Neuronal stem cell (in vitro differentiated cells): ENCODE data around the gene PRDM4.
"Not testable (repeated sequence)": the region's sequence is repeated elsewhere in the genome, so short reads cannot be mapped to it uniquely, and the experiment has no call there.

Experiments
- DNase-seq: peaks from one replicate; pipeline ENCODE4 v3.0.0-alpha.2; 2013; ENCODE audit warnings: low spot score
- H2AFZ ChIP-seq: one replicate; pipeline ENCODE4 v1.6.1; 2013; ENCODE audit warnings: mild to moderate bottlenecking, low read length, inconsistent platforms
- H2AK5ac ChIP-seq: 2 replicates; pipeline ENCODE4 v1.6.1; 2013; ENCODE audit warnings: low read depth, mild to moderate bottlenecking, inconsistent platforms, low read length, moderate library complexity, mixed read lengths
- H2BK120ac ChIP-seq: 2 replicates; pipeline ENCODE4 v1.6.1; 2013; ENCODE audit warnings: low read depth, mild to moderate bottlenecking, inconsistent platforms, low read length, moderate library complexity, mixed read lengths
- H2BK12ac ChIP-seq: one replicate; pipeline ENCODE4 v1.6.1; 2013; ENCODE audit warnings: low read length, inconsistent platforms
- H2BK15ac ChIP-seq: 2 replicates; pipeline ENCODE4 v1.6.1; 2013; ENCODE audit warnings: mild to moderate bottlenecking, low read length, inconsistent platforms, mixed read lengths
- H2BK5ac ChIP-seq: one replicate; pipeline ENCODE4 v1.6.1; 2013; ENCODE audit warnings: inconsistent platforms, mild to moderate bottlenecking, low read length, moderate library complexity
- H3K14ac ChIP-seq: one replicate; pipeline ENCODE4 v1.6.1; 2013; ENCODE audit warnings: low read length, inconsistent platforms
- H3K18ac ChIP-seq: 2 replicates; pipeline ENCODE4 v1.6.1; 2013; ENCODE audit warnings: low read length, inconsistent platforms
- H3K23ac ChIP-seq: 2 replicates; pipeline ENCODE4 v1.6.1; 2013; ENCODE audit warnings: low read depth, mild to moderate bottlenecking, mixed read lengths, low read length, inconsistent platforms; ENCODE audit not compliant: poor library complexity
- H3K27ac ChIP-seq: replicated peaks from 3 replicates; pipeline ENCODE4 v1.5.1; 2013; ENCODE audit warnings: low read length, inconsistent platforms
- H3K27me3 ChIP-seq, 3 experiments: 2 replicates each; pipeline ENCODE4 v1.6.1; 2013; ENCODE audit warnings: low read length in 3 of 3, mild to moderate bottlenecking in 2 of 3, inconsistent platforms in 1 of 3, low read depth in 1 of 3, mixed read lengths in 1 of 3, moderate library complexity in 1 of 3; ENCODE audit not compliant: control insufficient read depth in 3 of 3, insufficient read depth in 3 of 3
- H3K36me3 ChIP-seq, 2 donors: replicated peaks in 1 of 2; 2 replicates each; pipeline ENCODE4 v1.6.1; 2013; ENCODE audit warnings: low read length in 2 of 2; ENCODE audit not compliant: control insufficient read depth in 2 of 2, insufficient read depth in 2 of 2
- H3K4ac ChIP-seq: 2 replicates; pipeline ENCODE4 v1.6.1; 2013; ENCODE audit warnings: inconsistent platforms, mild to moderate bottlenecking, low read length, moderate library complexity
- H3K4me1 ChIP-seq, 2 donors: 1 replicate in 1 of 2; 2 replicates in 1 of 2; pipeline ENCODE4 v1.6.1; 2013; ENCODE audit warnings: low read length in 2 of 2, low read depth in 1 of 2; ENCODE audit not compliant: control insufficient read depth in 2 of 2, insufficient read depth in 1 of 2
- H3K4me2 ChIP-seq: one replicate; pipeline ENCODE4 v1.6.1; 2013; ENCODE audit warnings: mild to moderate bottlenecking, low read length, inconsistent platforms; ENCODE audit not compliant: insufficient read depth, poor library complexity, severe bottlenecking
- H3K4me3 ChIP-seq, 2 donors: 2 replicates each; pipeline ENCODE4 v1.5.1; 2013; ENCODE audit warnings: low read length in 2 of 2, mild to moderate bottlenecking in 2 of 2, inconsistent platforms in 1 of 2, moderate library complexity in 1 of 2
- H3K79me1 ChIP-seq: one replicate; pipeline ENCODE4 v1.6.1; 2013; ENCODE audit warnings: low read depth, mild to moderate bottlenecking, inconsistent platforms, low read length, moderate library complexity
- H3K9ac ChIP-seq: one replicate; pipeline ENCODE4 v1.6.1; 2013; ENCODE audit warnings: mild to moderate bottlenecking, low read depth, low read length, inconsistent platforms; ENCODE audit not compliant: poor library complexity
- H3K9me3 ChIP-seq, 2 donors: replicated peaks in 1 of 2; 2 replicates each; pipeline versions ENCODE3 to v1.6.1; 2013; ENCODE audit warnings: low read length in 2 of 2, mild to moderate bottlenecking in 2 of 2, inconsistent platforms in 1 of 2, low read depth in 1 of 2, mixed read lengths in 1 of 2, moderate library complexity in 1 of 2; ENCODE audit not compliant: control insufficient read depth in 2 of 2, insufficient read depth in 1 of 2
- H4K8ac ChIP-seq: one replicate; pipeline ENCODE4 v1.6.1; 2013; ENCODE audit warnings: low read depth, mild to moderate bottlenecking, inconsistent platforms, low read length, moderate library complexity
- H4K91ac ChIP-seq: one replicate; pipeline ENCODE4 v1.6.1; 2013; ENCODE audit warnings: low read length, low read depth, mild to moderate bottlenecking, inconsistent platforms; ENCODE audit not compliant: poor library complexity
- WGBS, 2 donors: extraction: QIAGEN DNeasy Blood & Tissue Kit; methylation state at CpG; one replicate each; pipeline ENCODE4 v1.1.7; 2013; ENCODE audit warnings: missing lambda C conversion rate in 2 of 2, mixed read lengths in 1 of 2; ENCODE audit not compliant: insufficient read length in 2 of 2, insufficient replicate concordance in 1 of 2; ENCODE audit errors: extremely low coverage in 2 of 2; 5-methylcytosine and 5-hydroxymethylcytosine counted together

PRDM4 gene

DNA sequence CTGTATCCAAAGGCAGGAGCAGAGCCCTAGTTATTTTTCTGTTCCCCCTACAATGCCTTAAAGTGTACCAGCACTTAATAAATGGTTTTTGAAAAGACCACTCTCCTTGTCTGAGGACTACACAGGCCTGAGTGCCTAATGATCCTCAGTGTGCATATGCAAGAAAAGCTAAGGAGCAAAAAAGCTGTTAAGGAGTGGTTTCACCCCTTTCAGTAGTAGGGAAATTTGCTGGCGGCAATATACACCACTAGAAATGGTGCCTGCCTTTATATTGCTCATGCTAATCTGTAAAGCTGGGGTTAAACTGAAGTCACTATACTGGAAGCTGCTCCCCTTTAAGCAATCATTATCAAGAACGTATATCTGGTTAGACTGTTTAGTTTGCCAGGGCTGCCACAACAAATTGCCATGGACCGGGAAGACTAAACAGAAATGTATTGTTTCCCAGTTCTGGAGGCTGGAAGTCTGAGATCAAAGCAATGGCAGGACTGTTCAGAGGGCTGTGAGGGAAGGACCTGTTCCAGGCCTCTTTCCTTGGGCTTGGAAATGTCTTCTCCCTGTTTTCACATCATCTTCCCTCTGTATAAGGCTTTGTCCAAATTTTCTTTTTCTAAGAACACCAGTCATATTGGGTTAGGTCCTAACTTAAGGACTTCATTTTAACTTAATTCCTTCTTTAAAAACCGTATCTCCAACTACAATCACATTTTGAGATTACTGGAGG is 30.2 kb downstream of the PRDM4 start:
- 83% methylated on average over 1 of the region's 4 CpGs; no CpG with 5 or more reads in 1 of the 2 donors for WGBS, 2 donors
- DNase-seq, result no peak
- Histone ChIP-seq H3K27ac (no peak overlapping the region), H2BK5ac (no peak overlapping the region), H3K4me1 (no peaks in the 10 kb centered on the region), H3K27me3 (no peaks in the 10 kb centered on the region), H2BK15ac (no peak overlapping the region), H2AK5ac (no peak overlapping the region), H4K91ac (no peak overlapping the region), H2BK120ac (no peak overlapping the region), H3K36me3 (peaks cover 15 to 36% of the 10 kb centered on the region in 2 donors), H3K4ac (no peak overlapping the region), H2BK12ac (no peak overlapping the region), H3K23ac (no peak overlapping the region), H3K9me3 (no peaks in the 10 kb centered on the region), H3K18ac (no peak overlapping the region), H2AFZ (no peak overlapping the region), H3K4me3 (no peak overlapping the region), H4K8ac (no peak overlapping the region), H3K79me1 (no peaks in the 10 kb centered on the region), H3K9ac (no peak overlapping the region), H3K4me2 (no peak overlapping the region), H3K14ac (no peak overlapping the region)

DNA sequence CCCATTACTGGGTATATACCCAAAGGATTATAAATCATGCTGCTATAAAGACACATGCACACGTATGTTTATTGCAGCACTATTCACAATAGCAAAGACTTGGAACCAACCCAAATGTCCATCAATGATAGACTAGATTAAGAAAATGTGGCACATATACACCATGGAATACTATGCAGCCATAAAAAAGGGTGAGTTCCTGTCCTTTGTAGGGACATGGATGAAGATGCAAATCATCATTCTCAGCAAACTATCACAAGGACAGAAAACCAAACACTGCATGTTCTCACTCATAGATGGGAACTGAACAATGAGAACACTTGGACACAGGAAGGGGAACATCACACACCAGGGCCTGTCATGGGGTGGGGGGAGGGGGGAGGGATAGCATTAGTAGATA is 33.2 kb downstream of the PRDM4 start:
- not testable (repeated sequence) for DNase-seq, H3K4me1 ChIP-seq, H3K79me1 ChIP-seq, H3K27me3 ChIP-seq, H3K18ac ChIP-seq, H3K4ac ChIP-seq, H2BK12ac ChIP-seq, H3K23ac ChIP-seq, H2AFZ ChIP-seq, H2BK120ac ChIP-seq, H3K4me3 ChIP-seq, H3K9me3 ChIP-seq, H4K8ac ChIP-seq, H3K27ac ChIP-seq, H3K4me2 ChIP-seq, H3K9ac ChIP-seq, H4K91ac ChIP-seq, H2BK15ac ChIP-seq, H2BK5ac ChIP-seq, H2AK5ac ChIP-seq, H3K14ac ChIP-seq, H3K36me3 ChIP-seq
- no CpG with 5 or more reads among the region's 1 CpG for WGBS, 2 donors

GRCh38 chr12:107727327-107727726 is 33.6 kb downstream of the PRDM4 start:
- not testable (repeated sequence) for H3K4me2 ChIP-seq, DNase-seq, H2AFZ ChIP-seq, H2BK15ac ChIP-seq, H3K4ac ChIP-seq, H2BK12ac ChIP-seq, H3K27ac ChIP-seq, H2BK5ac ChIP-seq, H3K9ac ChIP-seq, H3K36me3 ChIP-seq, H3K18ac ChIP-seq, H3K4me1 ChIP-seq, H2AK5ac ChIP-seq, H3K4me3 ChIP-seq, H4K8ac ChIP-seq, H3K14ac ChIP-seq, H4K91ac ChIP-seq, H3K27me3 ChIP-seq, H2BK120ac ChIP-seq, H3K23ac ChIP-seq, H3K79me1 ChIP-seq, H3K9me3 ChIP-seq
- WGBS, 2 donors, result no CpG with 5 or more reads among the region's 1 CpG

GRCh38 chr12:107718606-107719005 is 42.3 kb downstream of the PRDM4 start:
- Histone ChIP-seq H4K91ac (no peak overlapping the region), H3K4me3 (no peak overlapping the region), H2BK5ac (no peak overlapping the region), H3K4me2 (no peak overlapping the region), H3K9me3 (no peaks in the 10 kb centered on the region), H3K27me3 (no peaks in the 10 kb centered on the region), H2AFZ (no peak overlapping the region), H3K79me1 (no peaks in the 10 kb centered on the region), H3K4me1 (no peaks in the 10 kb centered on the region), H3K18ac (no peak overlapping the region), H3K27ac (no peak overlapping the region), H3K9ac (no peak overlapping the region), H3K36me3 (peaks cover 1 to 24% of the 10 kb centered on the region in 2 donors), H3K14ac (no peak overlapping the region), H3K4ac (no peak overlapping the region), H2BK15ac (no peak overlapping the region), H4K8ac (no peak overlapping the region), H3K23ac (no peak overlapping the region), H2AK5ac (no peak overlapping the region), H2BK120ac (no peak overlapping the region), H2BK12ac (no peak overlapping the region)
- no peak for DNase-seq
- WGBS, 2 donors, result no CpG with 5 or more reads among the region's 1 CpG
